Smooth muscle cell (in vitro differentiated cells): Measurements from ENCODE around the gene AREL1. TPM values are rescaled to one million over a fixed set of nuclear protein-coding genes. Genes with fewer than 3 reads are reported as not detected.

ENCODE experiments used
- DNase-seq: peaks from one replicate; lab custom pipeline; 2025; ENCODE audit not compliant: unreplicated experiment; lab: John Stamatoyannopoulos, UW
- H2AFZ ChIP-seq: fragments of 200-600 bp; sonication (generic); 2 replicates; pipeline ENCODE4 v1.6.0; 2016; ENCODE audit warnings: antibody characterized with exemption, low read depth, mild to moderate bottlenecking
- H3F3A ChIP-seq: fragments of 200-600 bp; sonication (generic); 2 replicates; pipeline ENCODE4 v1.6.0; 2017; ENCODE audit warnings: antibody characterized with exemption, low read depth
- H3K27ac ChIP-seq: fragments of 200-600 bp; sonication (generic); 2 replicates; pipeline ENCODE4 v1.5.1; 2016; ENCODE audit warnings: low read depth, mild to moderate bottlenecking
- H3K27me3 ChIP-seq: fragments of 200-600 bp; sonication (generic); 2 replicates; pipeline ENCODE4 v1.6.1; 2016; ENCODE audit warnings: low read depth, mild to moderate bottlenecking
- H3K36me3 ChIP-seq: fragments of 200-600 bp; sonication (generic); 2 replicates; pipeline ENCODE4 v1.5.1; 2016; ENCODE audit warnings: low read depth
- H3K4me1 ChIP-seq: fragments of 200-600 bp; sonication (generic); 2 replicates; pipeline ENCODE4 v1.5.1; 2016; ENCODE audit warnings: low read depth
- H3K4me2 ChIP-seq: fragments of 200-600 bp; sonication (generic); 2 replicates; pipeline ENCODE4 v1.6.0; 2016; ENCODE audit warnings: mild to moderate bottlenecking
- H3K4me3 ChIP-seq: fragments of 200-600 bp; sonication (generic); 2 replicates; pipeline ENCODE4 v1.5.1; 2016; ENCODE audit warnings: mild to moderate bottlenecking
- H3K79me2 ChIP-seq: fragments of 200-600 bp; sonication (generic); 2 replicates; pipeline ENCODE4 v1.6.0; 2016; ENCODE audit warnings: low read depth, mild to moderate bottlenecking
- H3K9ac ChIP-seq: fragments of 200-600 bp; sonication (generic); 2 replicates; pipeline ENCODE4 v1.6.0; 2016; ENCODE audit warnings: low read depth
- H3K9me3 ChIP-seq: fragments of 200-600 bp; sonication (generic); replicated peaks from 2 replicates; pipeline ENCODE4 v1.5.1; 2016; ENCODE audit warnings: low read depth
- H4K20me1 ChIP-seq: fragments of 200-600 bp; sonication (generic); 2 replicates; pipeline ENCODE4 v1.6.0; 2016; ENCODE audit warnings: low read depth
- WGBS: methylation state at CpG from one replicate; pipeline ENCODE4 v1.1.7; 2016; ENCODE audit warnings: low lambda C conversion rate; 5-methylcytosine and 5-hydroxymethylcytosine counted together
- polyA plus RNA-seq: library from polyadenylated mRNA; unstranded; fragments of >200 nt; fragmentation: Nextera tagmentation; extraction: Ambion mirVana; gene quantifications from 2 replicates; pipeline ENCODE4 v1.2.1, GENCODE V29; 2016
- total RNA-seq: library from RNA; depleted of rRNA; stranded (reverse); fragments of >200 nt; gene quantifications from 2 replicates; pipeline ENCODE4 v1.2.3, GENCODE V29; 2014
- TF ChIP-seq, protein P1 (sequence below): fragments of 200-600 bp; sonication (generic); IDR thresholded peaks from 2 replicates; pipeline ENCODE4 v1.5.1; 2017; ENCODE audit warnings: borderline replicate concordance, mild to moderate bottlenecking, antibody characterized with exemption; ENCODE audit not compliant: insufficient read depth, poor library complexity, severe bottlenecking

AREL1 gene
- total and polyA plus RNA-seq, 2 experiments from 2014 or later = 9.4 to 33.5 TPM

GRCh38 chr14:74697543-74697942 lies 15.3 kb downstream of the AREL1 start:
- peak overlapping the region; percentile 61 for H3K27ac ChIP-seq
- H2AFZ ChIP-seq = no peak overlapping the region
- DNase-seq = no peak
- H3K4me3 ChIP-seq = no peak overlapping the region
- no peaks in the 10 kb centered on the region for H3F3A ChIP-seq
- H4K20me1 ChIP-seq = peaks cover 71% of the 10 kb centered on the region
- no peak overlapping the region for H3K9ac ChIP-seq
- TF ChIP-seq, protein P1, sequence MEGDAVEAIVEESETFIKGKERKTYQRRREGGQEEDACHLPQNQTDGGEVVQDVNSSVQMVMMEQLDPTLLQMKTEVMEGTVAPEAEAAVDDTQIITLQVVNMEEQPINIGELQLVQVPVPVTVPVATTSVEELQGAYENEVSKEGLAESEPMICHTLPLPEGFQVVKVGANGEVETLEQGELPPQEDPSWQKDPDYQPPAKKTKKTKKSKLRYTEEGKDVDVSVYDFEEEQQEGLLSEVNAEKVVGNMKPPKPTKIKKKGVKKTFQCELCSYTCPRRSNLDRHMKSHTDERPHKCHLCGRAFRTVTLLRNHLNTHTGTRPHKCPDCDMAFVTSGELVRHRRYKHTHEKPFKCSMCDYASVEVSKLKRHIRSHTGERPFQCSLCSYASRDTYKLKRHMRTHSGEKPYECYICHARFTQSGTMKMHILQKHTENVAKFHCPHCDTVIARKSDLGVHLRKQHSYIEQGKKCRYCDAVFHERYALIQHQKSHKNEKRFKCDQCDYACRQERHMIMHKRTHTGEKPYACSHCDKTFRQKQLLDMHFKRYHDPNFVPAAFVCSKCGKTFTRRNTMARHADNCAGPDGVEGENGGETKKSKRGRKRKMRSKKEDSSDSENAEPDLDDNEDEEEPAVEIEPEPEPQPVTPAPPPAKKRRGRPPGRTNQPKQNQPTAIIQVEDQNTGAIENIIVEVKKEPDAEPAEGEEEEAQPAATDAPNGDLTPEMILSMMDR = no peak
- 53% methylated on average over 2 of the region's 2 CpGs for WGBS
- no peak overlapping the region for H3K4me2 ChIP-seq
- no peaks in the 10 kb centered on the region for H3K9me3 ChIP-seq
- peaks cover 91% of the 10 kb centered on the region for H3K79me2 ChIP-seq
- H3K36me3 ChIP-seq = no peaks in the 10 kb centered on the region
- no peaks in the 10 kb centered on the region for H3K4me1 ChIP-seq
- H3K27me3 ChIP-seq = no peaks in the 10 kb centered on the region

DNA sequence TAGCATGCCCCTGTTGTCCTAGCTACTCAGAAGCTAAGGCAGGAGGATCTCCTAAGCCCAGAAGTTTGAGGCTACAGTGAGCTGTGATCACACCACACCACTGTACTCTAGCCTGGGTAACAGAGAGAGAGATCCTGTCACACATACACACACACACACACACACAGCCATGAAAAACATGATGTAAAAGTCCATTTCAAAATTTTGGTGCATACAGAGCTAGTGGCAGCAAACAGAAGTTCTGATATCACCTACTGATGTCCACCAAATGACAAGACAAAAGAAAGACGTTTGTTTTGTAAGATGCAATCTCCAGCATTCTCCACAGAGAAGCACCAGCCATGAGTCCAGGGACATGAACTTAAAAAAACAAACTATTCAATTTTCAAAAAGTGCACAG lies 15.9 kb downstream of the AREL1 start:
- Histone ChIP-seq H3K4me1 (no peaks in the 10 kb centered on the region), H4K20me1 (peaks cover 75% of the 10 kb centered on the region), H2AFZ (no peak overlapping the region), H3K9me3 (no peaks in the 10 kb centered on the region), H3K27me3 (no peaks in the 10 kb centered on the region), H3K4me2 (no peak overlapping the region), H3K27ac (peak overlapping the region; percentile 61), H3K9ac (no peak overlapping the region), H3K79me2 (peaks cover 85% of the 10 kb centered on the region), H3K4me3 (no peak overlapping the region), H3K36me3 (no peaks in the 10 kb centered on the region), H3F3A (no peaks in the 10 kb centered on the region)
- DNase-seq = no peak
- TF ChIP-seq, protein P1 = no peak
- 86% methylated on average over 1 of the region's 1 CpG for WGBS

GRCh38 chr14:74695406-74695805 lies 17.5 kb downstream of the AREL1 start:
- Histone ChIP-seq H3K4me1 (no peaks in the 10 kb centered on the region), H3K4me2 (no peak overlapping the region), H3K4me3 (no peak overlapping the region), H3K9ac (no peak overlapping the region), H4K20me1 (peaks cover 70% of the 10 kb centered on the region), H3K27me3 (no peaks in the 10 kb centered on the region), H3K36me3 (peaks cover 4% of the 10 kb centered on the region), H3K9me3 (no peaks in the 10 kb centered on the region), H3F3A (no peaks in the 10 kb centered on the region), H3K27ac (no peak overlapping the region), H3K79me2 (peaks cover 71% of the 10 kb centered on the region), H2AFZ (no peak overlapping the region)
- TF ChIP-seq, protein P1 = no peak
- 98% methylated on average over 4 of the region's 4 CpGs for WGBS
- no peak for DNase-seq

GRCh38 chr14:74693191-74693590 lies 19.7 kb downstream of the AREL1 start:
- peaks cover 53% of the 10 kb centered on the region for H3K79me2 ChIP-seq

More at GRCh38 chr14:74693191-74693590, 19.7 kb downstream of the AREL1 start:
- DNase-seq = no peak
- no peak overlapping the region for H3K27ac ChIP-seq
- 97% methylated on average over 3 of the region's 3 CpGs for WGBS
- H3K9ac ChIP-seq = no peak overlapping the region
- H3K4me3 ChIP-seq = no peak overlapping the region
- peaks cover 5% of the 10 kb centered on the region for H3K36me3 ChIP-seq
- H4K20me1 ChIP-seq = peaks cover 48% of the 10 kb centered on the region
- H3K4me1 ChIP-seq = no peaks in the 10 kb centered on the region
- no peaks in the 10 kb centered on the region for H3F3A ChIP-seq
- no peaks in the 10 kb centered on the region for H3K27me3 ChIP-seq
- TF ChIP-seq, protein P1 = no peak
- no peak overlapping the region for H3K4me2 ChIP-seq
- no peaks in the 10 kb centered on the region for H3K9me3 ChIP-seq
- no peak overlapping the region for H2AFZ ChIP-seq
